Tibial artery (tissue), 4 donors: ENCODE results near the gene ITPR3.

Experiments
- DNase-seq, 2 donors: peaks; one replicate each; pipeline ENCODE4 v3.0.0-alpha.2; 2019
- H3K27ac ChIP-seq, 2 donors: fragments of 200-600 bp; sonication (generic) in 1 of 2; 1 replicate in 1 of 2; 2 replicates in 1 of 2; pipeline ENCODE4 v1.5.1; 2018 to 2019; ENCODE audit warnings: mild to moderate bottlenecking in 1 of 2
- H3K27me3 ChIP-seq, 2 donors: fragments of 200-600 bp; sonication (generic) in 1 of 2; one replicate each; pipeline versions ENCODE4 v1.5.1 to v1.6.0; 2016 to 2019
- H3K36me3 ChIP-seq, 3 donors: fragments of 200-600 bp; sonication (generic) in 2 of 3; one replicate each; pipeline ENCODE4 v1.5.1; 2016 to 2019; ENCODE audit warnings: mild to moderate bottlenecking in 2 of 3
- H3K4me1 ChIP-seq, 4 donors: fragments of 200-600 bp; sonication (generic) in 2 of 4; 1 replicate in 3 of 4; 2 replicates in 1 of 4; pipeline ENCODE4 v1.5.1; 2016 to 2019
- H3K4me3 ChIP-seq, 2 donors: fragments of 200-600 bp; sonication (generic) in 1 of 2; 1 replicate in 1 of 2; 2 replicates in 1 of 2; pipeline ENCODE4 v1.5.1; 2018 to 2019; ENCODE audit warnings: mild to moderate bottlenecking in 2 of 2
- H3K9me3 ChIP-seq, 3 donors: fragments of 200-600 bp; sonication (generic) in 1 of 3; one replicate each; pipeline ENCODE4 v1.5.1; 2016 to 2019
- CTCF ChIP-seq, 2 experiments: fragments of 200-600 bp in 1 of 2; fragments of 450-650 bp in 1 of 2; IDR thresholded peaks; one replicate each; pipeline ENCODE4 v1.5.1; 2017 to 2019; ENCODE audit warnings: antibody characterized with exemption in 2 of 2, mild to moderate bottlenecking in 1 of 2, moderate library complexity in 1 of 2
- intact Hi-C: fragments of 100-400 bp; cut with DNase I; formaldehyde crosslinking; loops from one replicate; pipeline ENCODE4 v1.15.0; 2023; ENCODE audit warnings: low total_unique reads

Gene ITPR3

GRCh38 chr6:33663028-33663427 is 41.9 kb downstream of the ITPR3 start:
- H3K9me3 ChIP-seq, result no peaks in the 10 kb centered on the region
- intact Hi-C loops, result no loop called here

GRCh38 chr6:33663727-33664449 is 42.8 kb downstream of the ITPR3 start:
- intact Hi-C loops, result no loop called here

More at GRCh38 chr6:33663028-33663427, 41.9 kb downstream of the ITPR3 start:
- no peak for TF ChIP-seq CTCF (IDR thresholded peaks at IDR 0.05)
- Histone ChIP-seq H3K4me3 (no peak overlapping the region), H3K27ac (no peak overlapping the region), H3K27me3 (peaks cover 0 to 10% of the 10 kb centered on the region in 2 donors), H3K4me1 (no peaks in the 10 kb centered on the region), H3K36me3 (peaks cover 0 to 73% (median 41%) of the 10 kb centered on the region in 3 donors)
- DNase-seq, result no peak

GRCh38 chr6:33664506-33665057 is 43.5 kb downstream of the ITPR3 start:
- Histone ChIP-seq H3K36me3 (peaks cover 0 to 73% (median 41%) of the 10 kb centered on the region in 3 donors), H3K27me3 (peaks cover 0 to 6% of the 10 kb centered on the region in 2 donors), H3K4me1 (no peaks in the 10 kb centered on the region), H3K27ac (no peak overlapping the region), H3K9me3 (no peaks in the 10 kb centered on the region), H3K4me3 (no peak overlapping the region)
- intact Hi-C loops, result no loop called here
- no peak for TF ChIP-seq CTCF (IDR thresholded peaks at IDR 0.05)
- DNase-seq, result no peak

More at GRCh38 chr6:33663727-33664449, 42.8 kb downstream of the ITPR3 start:
- DNase-seq, result no peak
- Histone ChIP-seq H3K4me1 (no peaks in the 10 kb centered on the region), H3K36me3 (peaks cover 0 to 74% (median 41%) of the 10 kb centered on the region in 3 donors), H3K4me3 (no peak overlapping the region), H3K9me3 (no peaks in the 10 kb centered on the region), H3K27ac (no peak overlapping the region), H3K27me3 (peaks cover 0 to 7% of the 10 kb centered on the region in 2 donors)
- no peak for TF ChIP-seq CTCF (IDR thresholded peaks at IDR 0.05)

GRCh38 chr6:33665957-33666356 is 44.8 kb downstream of the ITPR3 start:
- Histone ChIP-seq H3K36me3 (peaks cover 0 to 84% (median 55%) of the 10 kb centered on the region in 3 donors), H3K27me3 (peaks cover 0 to 6% of the 10 kb centered on the region in 2 donors), H3K4me1 (no peaks in the 10 kb centered on the region), H3K27ac (no peak overlapping the region), H3K4me3 (no peak overlapping the region), H3K9me3 (no peaks in the 10 kb centered on the region)
- DNase-seq, result no peak
- TF ChIP-seq CTCF (IDR thresholded peaks at IDR 0.05), result no peak
- intact Hi-C loops, result no loop called here

GRCh38 chr6:33667072-33667471 is 46.0 kb downstream of the ITPR3 start:
- DNase-seq, result no peak
- Histone ChIP-seq H3K27ac (no peak overlapping the region), H3K27me3 (peaks cover 0 to 6% of the 10 kb centered on the region in 2 donors), H3K9me3 (no peaks in the 10 kb centered on the region), H3K4me1 (no peaks in the 10 kb centered on the region), H3K4me3 (no peak overlapping the region), H3K36me3 (peaks cover 0 to 91% (median 57%) of the 10 kb centered on the region in 3 donors)
- intact Hi-C loops, result no loop called here
- no peak for TF ChIP-seq CTCF (IDR thresholded peaks at IDR 0.05)
